HG03520 (cell line): ENCODE data around the gene IGFBP2.
A peak's percentile ranks its signal among the peaks of the same experiment; 100 is the strongest.

ENCODE experiments used
- ATAC-seq: cut with Tn5 transposase; IDR thresholded peaks from one replicate; pipeline ENCODE4 v1.9.1; 2021; ENCODE audit warnings: mild to moderate bottlenecking, moderate library complexity; ENCODE audit not compliant: unreplicated experiment

Gene IGFBP2

GRCh38 chr2:216661051-216661450 is 27.8 kb downstream of the IGFBP2 start:
- no peak for ATAC-seq

GRCh38 chr2:216661639-216662375 is 28.6 kb downstream of the IGFBP2 start:
- no peak for ATAC-seq

GRCh38 chr2:216663106-216663505 is 29.9 kb downstream of the IGFBP2 start:
- ATAC-seq = no peak

- no peak for ATAC-seq
Observed at GRCh38 chr2:216663846-216664245, 30.6 kb downstream of the IGFBP2 start.

- ATAC-seq = no peak
Observed at GRCh38 chr2:216664593-216665034, 31.4 kb downstream of the IGFBP2 start.

GRCh38 chr2:216665242-216665641 is 32.0 kb downstream of the IGFBP2 start:
- ATAC-seq = no peak

- no peak for ATAC-seq
Observed at GRCh38 chr2:216665717-216666116, 32.5 kb downstream of the IGFBP2 start.

- ATAC-seq = peak; percentile 60
Observed at GRCh38 chr2:216666461-216667233, 33.4 kb downstream of the IGFBP2 start.

GRCh38 chr2:216670266-216671080 is 37.3 kb downstream of the IGFBP2 start:
- no peak for ATAC-seq

GRCh38 chr2:216671081-216671411 is 37.8 kb downstream of the IGFBP2 start:
- ATAC-seq = no peak

GRCh38 chr2:216671791-216672343 is 38.6 kb downstream of the IGFBP2 start:
- ATAC-seq = no peak

GRCh38 chr2:216672466-216672865 is 39.2 kb downstream of the IGFBP2 start:
- no peak for ATAC-seq

GRCh38 chr2:216673021-216673420 is 39.8 kb downstream of the IGFBP2 start:
- no peak for ATAC-seq

- ATAC-seq = no peak
Observed at GRCh38 chr2:216673609-216674008, 40.4 kb downstream of the IGFBP2 start.

GRCh38 chr2:216674376-216674775 is 41.2 kb downstream of the IGFBP2 start:
- no peak for ATAC-seq

GRCh38 chr2:216676630-216677029 is 43.4 kb downstream of the IGFBP2 start:
- ATAC-seq = no peak

- ATAC-seq = no peak
Observed at GRCh38 chr2:216677439-216678097, 44.3 kb downstream of the IGFBP2 start.

- ATAC-seq = no peak
Observed at GRCh38 chr2:216678098-216678465, 44.9 kb downstream of the IGFBP2 start.

- no peak for ATAC-seq
Observed at GRCh38 chr2:216678813-216679657, 45.8 kb downstream of the IGFBP2 start.

- no peak for ATAC-seq
Observed at GRCh38 chr2:216679658-216680024, 46.4 kb downstream of the IGFBP2 start.
